ENCODE results near the gene ORC5.
A peak's percentile ranks its signal among the peaks of the same experiment; 100 is the strongest.

ORC5 gene

DNA sequence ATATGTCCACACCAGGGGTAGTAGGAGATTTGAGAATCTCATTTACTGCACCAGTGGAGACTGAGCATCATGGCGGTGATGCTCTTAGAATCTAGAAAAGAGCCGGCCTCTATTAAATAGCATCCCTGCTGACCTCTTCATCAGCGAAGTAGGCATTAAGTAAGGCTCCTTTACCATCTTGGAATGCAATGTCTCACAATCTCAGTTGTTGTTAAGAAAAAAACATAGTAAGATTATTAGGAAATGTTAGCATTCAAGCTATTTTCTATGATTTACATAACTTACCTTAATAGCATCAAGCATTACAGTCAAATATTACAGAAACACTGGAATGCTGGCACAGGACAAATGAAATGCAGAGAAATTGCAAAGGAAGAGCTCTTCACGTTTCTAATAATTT lies 54.5 kb downstream of the ORC5 start:
- H3K18ac ChIP-seq (ENCODE audit: low read depth in 1 of 2, low read length in 2 of 2): no peak overlapping the region
- no peak overlapping the region for H2BK120ac ChIP-seq (ENCODE audit: low read depth, low read length)
- WGBS: no CpG with 5 or more reads among the region's 4 CpGs
- no peak overlapping the region for H2AFZ ChIP-seq (ENCODE audit: low read depth, low read length)
- H3K4ac ChIP-seq (ENCODE audit: low read depth in 1 of 2, low read length in 2 of 2): no peak overlapping the region
- no peak overlapping the region for H4K91ac ChIP-seq (ENCODE audit: low read length)
- no peak overlapping the region for H3K4me3 ChIP-seq (ENCODE audit: insufficient read depth in 1 of 2, low read depth in 1 of 2, low read length in 2 of 2)
- H2BK15ac ChIP-seq (ENCODE audit: low read depth, poor library complexity, severe bottlenecking): no peak overlapping the region
- no peak overlapping the region for H3K27ac ChIP-seq (ENCODE audit: low read length, poor library complexity, severe bottlenecking)
- H3K4me1 ChIP-seq (ENCODE audit: control insufficient read depth, insufficient read depth, low read depth, low read length): no peaks in the 10 kb centered on the region
- H3K9me3 ChIP-seq (ENCODE audit: control insufficient read depth, low read length): no peaks in the 10 kb centered on the region
- H2AK5ac ChIP-seq (ENCODE audit: low read length, severe bottlenecking): no peak overlapping the region
- no peak overlapping the region for H2BK5ac ChIP-seq (ENCODE audit: low read depth, low read length, poor library complexity, severe bottlenecking)
- no peak overlapping the region for H3K23ac ChIP-seq (ENCODE audit: low read length in 2 of 2)
- H3K79me1 ChIP-seq (replicated peaks; ENCODE audit: low read length, poor library complexity, severe bottlenecking): no peaks in the 10 kb centered on the region
- no peak for DNase-seq
- no peaks in the 10 kb centered on the region for H3K27me3 ChIP-seq (ENCODE audit: control insufficient read depth in 1 of 2, insufficient read depth in 1 of 2, low read length in 2 of 2)
- H3K14ac ChIP-seq (ENCODE audit: low read length in 2 of 2): no peak overlapping the region
- no peak overlapping the region for H2BK12ac ChIP-seq (ENCODE audit: low read length in 2 of 2)
- H3K9ac ChIP-seq (ENCODE audit: low read length): no peak overlapping the region
- peaks cover 0 to 16% of the 10 kb centered on the region in 2 experiments for H3K36me3 ChIP-seq (ENCODE audit: control insufficient read depth in 1 of 2, insufficient read depth in 2 of 2, low read depth in 1 of 2, low read length in 2 of 2)
- H3K4me2 ChIP-seq (ENCODE audit: low read length, poor library complexity, severe bottlenecking): no peak overlapping the region
- H4K8ac ChIP-seq (ENCODE audit: low read length): no peak overlapping the region

GRCh38 chr7:104152468-104152867 lies 55.3 kb downstream of the ORC5 start:
- DNase-seq: no peak
- H3K4me1 ChIP-seq (ENCODE audit: control insufficient read depth, insufficient read depth, low read depth, low read length): no peaks in the 10 kb centered on the region
- no peak overlapping the region for H4K8ac ChIP-seq (ENCODE audit: low read length)
- no peak overlapping the region for H2BK120ac ChIP-seq (ENCODE audit: low read depth, low read length)
- no peak overlapping the region for H3K9ac ChIP-seq (ENCODE audit: low read length)
- 60% methylated on average over 1 of the region's 1 CpG for WGBS
- H3K23ac ChIP-seq (ENCODE audit: low read length in 2 of 2): no peak overlapping the region
- H3K9me3 ChIP-seq (ENCODE audit: control insufficient read depth, low read length): no peaks in the 10 kb centered on the region
- no peak overlapping the region for H3K14ac ChIP-seq (ENCODE audit: low read length in 2 of 2)
- H3K27ac ChIP-seq (ENCODE audit: low read length, poor library complexity, severe bottlenecking): no peak overlapping the region
- no peaks in the 10 kb centered on the region for H3K79me1 ChIP-seq (replicated peaks; ENCODE audit: low read length, poor library complexity, severe bottlenecking)
- H3K4me2 ChIP-seq (ENCODE audit: low read length, poor library complexity, severe bottlenecking): no peak overlapping the region
- H3K36me3 ChIP-seq (ENCODE audit: control insufficient read depth in 1 of 2, insufficient read depth in 2 of 2, low read depth in 1 of 2, low read length in 2 of 2): peaks cover 0 to 16% of the 10 kb centered on the region in 2 experiments
- H3K4me3 ChIP-seq (ENCODE audit: insufficient read depth in 1 of 2, low read depth in 1 of 2, low read length in 2 of 2): no peak overlapping the region
- H2AFZ ChIP-seq (ENCODE audit: low read depth, low read length): no peak overlapping the region
- no peaks in the 10 kb centered on the region for H3K27me3 ChIP-seq (ENCODE audit: control insufficient read depth in 1 of 2, insufficient read depth in 1 of 2, low read length in 2 of 2)
- H4K91ac ChIP-seq (ENCODE audit: low read length): no peak overlapping the region
- no peak overlapping the region for H2BK12ac ChIP-seq (ENCODE audit: low read length in 2 of 2)
- H3K18ac ChIP-seq (ENCODE audit: low read depth in 1 of 2, low read length in 2 of 2): no peak overlapping the region
- H2BK15ac ChIP-seq (ENCODE audit: low read depth, poor library complexity, severe bottlenecking): no peak overlapping the region
- no peak overlapping the region for H3K4ac ChIP-seq (ENCODE audit: low read depth in 1 of 2, low read length in 2 of 2)
- no peak overlapping the region for H2AK5ac ChIP-seq (ENCODE audit: low read length, severe bottlenecking)
- H2BK5ac ChIP-seq (ENCODE audit: low read depth, low read length, poor library complexity, severe bottlenecking): no peak overlapping the region

GRCh38 chr7:104150470-104150869 lies 57.3 kb downstream of the ORC5 start:
- WGBS: 38% methylated on average over 1 of the region's 1 CpG
- Histone ChIP-seq H4K8ac (ENCODE audit: low read length) (no peak overlapping the region), H3K79me1 (replicated peaks; ENCODE audit: low read length, poor library complexity, severe bottlenecking) (no peaks in the 10 kb centered on the region), H3K4me3 (ENCODE audit: insufficient read depth in 1 of 2, low read depth in 1 of 2, low read length in 2 of 2) (no peak overlapping the region), H3K9ac (ENCODE audit: low read length) (no peak overlapping the region), H3K4ac (ENCODE audit: low read depth in 1 of 2, low read length in 2 of 2) (no peak overlapping the region), H4K91ac (ENCODE audit: low read length) (no peak overlapping the region), H2BK15ac (ENCODE audit: low read depth, poor library complexity, severe bottlenecking) (no peak overlapping the region), H2BK5ac (ENCODE audit: low read depth, low read length, poor library complexity, severe bottlenecking) (no peak overlapping the region), H2AK5ac (ENCODE audit: low read length, severe bottlenecking) (no peak overlapping the region), H3K18ac (ENCODE audit: low read depth in 1 of 2, low read length in 2 of 2) (no peak overlapping the region), H3K4me1 (ENCODE audit: control insufficient read depth, insufficient read depth, low read depth, low read length) (no peaks in the 10 kb centered on the region), H2BK12ac (ENCODE audit: low read length in 2 of 2) (no peak overlapping the region), H3K36me3 (ENCODE audit: control insufficient read depth in 1 of 2, insufficient read depth in 2 of 2, low read depth in 1 of 2, low read length in 2 of 2) (peaks cover 0 to 24% of the 10 kb centered on the region in 2 experiments), H3K23ac (ENCODE audit: low read length in 2 of 2) (no peak overlapping the region), H3K27ac (ENCODE audit: low read length, poor library complexity, severe bottlenecking) (no peak overlapping the region), H3K27me3 (ENCODE audit: control insufficient read depth in 1 of 2, insufficient read depth in 1 of 2, low read length in 2 of 2) (no peaks in the 10 kb centered on the region), H2BK120ac (ENCODE audit: low read depth, low read length) (no peak overlapping the region), H3K4me2 (ENCODE audit: low read length, poor library complexity, severe bottlenecking) (no peak overlapping the region), H3K9me3 (ENCODE audit: control insufficient read depth, low read length) (no peaks in the 10 kb centered on the region), H2AFZ (ENCODE audit: low read depth, low read length) (no peak overlapping the region), H3K14ac (ENCODE audit: low read length in 2 of 2) (no peak overlapping the region)
- DNase-seq: peak; percentile 25

DNA sequence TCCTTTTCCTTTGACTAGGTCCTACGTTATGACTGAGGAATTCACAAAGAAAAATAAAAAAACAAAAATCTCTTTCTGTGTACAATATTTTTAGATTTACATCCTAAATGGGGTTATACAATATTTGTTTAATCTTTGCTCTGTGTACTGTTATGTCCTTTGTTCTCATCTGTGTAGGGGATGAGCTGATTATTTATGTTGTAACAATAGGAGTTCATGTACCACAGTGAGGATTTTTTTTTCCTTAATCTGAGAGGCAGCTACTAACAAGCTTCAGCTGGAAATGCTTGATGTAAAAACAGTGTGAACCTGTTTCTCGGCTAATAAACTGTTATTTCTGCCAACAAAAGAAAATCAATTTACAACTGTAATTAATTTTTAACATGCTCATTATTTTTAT lies 58.0 kb downstream of the ORC5 start:
- Histone ChIP-seq H3K27me3 (ENCODE audit: control insufficient read depth in 1 of 2, insufficient read depth in 1 of 2, low read length in 2 of 2) (no peaks in the 10 kb centered on the region), H3K4ac (ENCODE audit: low read depth in 1 of 2, low read length in 2 of 2) (no peak overlapping the region), H3K23ac (ENCODE audit: low read length in 2 of 2) (no peak overlapping the region), H3K27ac (ENCODE audit: low read length, poor library complexity, severe bottlenecking) (no peak overlapping the region), H3K79me1 (replicated peaks; ENCODE audit: low read length, poor library complexity, severe bottlenecking) (no peaks in the 10 kb centered on the region), H3K36me3 (ENCODE audit: control insufficient read depth in 1 of 2, insufficient read depth in 2 of 2, low read depth in 1 of 2, low read length in 2 of 2) (peaks cover 0 to 28% of the 10 kb centered on the region in 2 experiments), H2AK5ac (ENCODE audit: low read length, severe bottlenecking) (no peak overlapping the region), H2BK12ac (ENCODE audit: low read length in 2 of 2) (no peak overlapping the region), H2BK15ac (ENCODE audit: low read depth, poor library complexity, severe bottlenecking) (no peak overlapping the region), H2BK5ac (ENCODE audit: low read depth, low read length, poor library complexity, severe bottlenecking) (no peak overlapping the region), H2AFZ (ENCODE audit: low read depth, low read length) (no peak overlapping the region), H3K4me3 (ENCODE audit: insufficient read depth in 1 of 2, low read depth in 1 of 2, low read length in 2 of 2) (no peak overlapping the region), H3K4me1 (ENCODE audit: control insufficient read depth, insufficient read depth, low read depth, low read length) (no peaks in the 10 kb centered on the region), H3K4me2 (ENCODE audit: low read length, poor library complexity, severe bottlenecking) (no peak overlapping the region), H3K9ac (ENCODE audit: low read length) (no peak overlapping the region), H3K9me3 (ENCODE audit: control insufficient read depth, low read length) (no peaks in the 10 kb centered on the region), H3K18ac (ENCODE audit: low read depth in 1 of 2, low read length in 2 of 2) (no peak overlapping the region), H3K14ac (ENCODE audit: low read length in 2 of 2) (no peak overlapping the region), H4K8ac (ENCODE audit: low read length) (no peak overlapping the region), H4K91ac (ENCODE audit: low read length) (no peak overlapping the region), H2BK120ac (ENCODE audit: low read depth, low read length) (no peak overlapping the region)
- DNase-seq: no peak
- WGBS: no CpG with 5 or more reads among the region's 2 CpGs
